Measurements from ENCODE around the gene NTMT2.

Gene NTMT2

GRCh38 chr1:170213596-170213995 is 67.8 kb downstream of the NTMT2 start:
- DNase-seq: no peak

- no peak for DNase-seq
Measured at GRCh38 chr1:170214117-170215032, 68.6 kb downstream of the NTMT2 start.

- DNase-seq: no peak
Measured at GRCh38 chr1:170215072-170215885, 69.5 kb downstream of the NTMT2 start.

- DNase-seq: no peak
Measured at GRCh38 chr1:170217517-170218256, 71.9 kb downstream of the NTMT2 start.

- no peak for DNase-seq
Measured at GRCh38 chr1:170218257-170218650, 72.5 kb downstream of the NTMT2 start.
